DOHH2 (cell line): Measurements from ENCODE around the gene MED17.

ENCODE experiments used
- CTCF ChIP-seq: fragments of 200-600 bp; sonication (generic); IDR thresholded peaks from one replicate; pipeline ENCODE4 v1.5.1; 2014; ENCODE audit warnings: antibody characterized with exemption, mild to moderate bottlenecking, low read depth, low read length; ENCODE audit not compliant: poor library complexity, severe bottlenecking
- EZH2phosphoT487 ChIP-seq: fragments of 200-600 bp; sonication (generic); IDR thresholded peaks from 2 replicates; pipeline ENCODE4 v1.6.1; 2017; ENCODE audit warnings: borderline replicate concordance, mild to moderate bottlenecking, antibody characterized with exemption, low read length, moderate library complexity, mixed read lengths

GRCh38 chr11:93857413-93858120, 73.5 kb downstream of the MED17 start:
- no peak for TF ChIP-seq CTCF
- no peak for TF ChIP-seq EZH2phosphoT487
